Spleen (tissue), 7 donors: ENCODE measurements around the gene PRPSAP1.
A peak's percentile ranks its signal among the peaks of the same experiment; 100 is the strongest.

Experiments
- POLR2A ChIP-seq, 3 donors: fragments of 450-650 bp; IDR thresholded peaks; one replicate each; pipeline ENCODE4 v1.5.1; 2017; ENCODE audit warnings: antibody characterized with exemption in 3 of 3, mild to moderate bottlenecking in 1 of 3
- POLR2AphosphoS5 ChIP-seq, 3 donors: sonication (generic); formaldehyde crosslinking; IDR thresholded peaks; one replicate each; pipeline ENCODE4 v1.5.1; 2017; ENCODE audit warnings: antibody characterized with exemption in 3 of 3
- TF ChIP-seq, protein P1 (sequence below), 11 experiments: fragments of 200-600 bp in 7 of 11; fragments of 450-650 bp in 4 of 11; sonication (generic) in 4 of 11; IDR thresholded peaks in 8 of 11; conservative IDR thresholded peaks in 3 of 11; 1 replicate in 7 of 11; 2 replicates in 4 of 11; pipeline versions ENCODE4 v1.4.0 to v1.8.0; 2016 to 2021; ENCODE audit warnings: antibody characterized with exemption in 11 of 11, inconsistent platforms in 4 of 11, mild to moderate bottlenecking in 1 of 11
- donor health status: DM: no; HTN: no; CAD: no; lungs with moderate emphysema.
- donor health status: DM: no; HTN: no; CAD: no.
- donor health status: DM: no; HTN: no; CAD: no.

DNA sequence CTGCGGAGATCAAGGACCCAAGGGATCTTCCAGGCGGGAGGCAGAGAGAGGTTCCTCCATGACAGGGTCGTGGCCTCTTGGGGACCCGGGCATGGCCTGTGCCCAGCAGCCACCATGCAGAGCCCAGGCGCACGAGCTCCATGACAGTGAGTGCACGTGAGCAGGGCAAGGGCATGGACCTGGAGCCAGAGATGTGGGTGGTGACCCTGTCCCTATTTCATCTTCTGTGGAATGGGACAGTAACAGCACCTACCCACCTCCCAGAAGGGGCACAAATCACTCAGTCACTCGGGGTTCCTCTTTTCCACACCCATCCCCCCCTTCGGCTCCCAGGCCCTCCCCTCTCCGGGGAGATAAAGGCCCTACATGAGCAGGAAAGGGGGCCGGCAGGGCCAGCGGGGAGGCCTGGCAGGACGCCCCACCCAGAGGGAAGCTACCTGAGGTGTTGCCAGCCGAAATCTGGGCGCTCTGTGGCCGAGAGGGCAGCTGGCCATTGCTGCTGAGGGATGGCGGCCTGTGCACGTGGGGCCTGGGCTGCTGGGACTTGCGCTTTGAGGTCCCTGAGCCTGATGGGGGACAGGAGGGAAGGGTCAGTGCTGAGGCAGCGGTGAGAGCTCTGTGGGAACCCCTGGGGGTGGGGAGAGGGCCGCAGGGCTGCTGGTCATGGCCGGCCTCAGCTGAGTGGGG lies 78.2 kb downstream of the PRPSAP1 start:
- TF ChIP-seq, protein P1, sequence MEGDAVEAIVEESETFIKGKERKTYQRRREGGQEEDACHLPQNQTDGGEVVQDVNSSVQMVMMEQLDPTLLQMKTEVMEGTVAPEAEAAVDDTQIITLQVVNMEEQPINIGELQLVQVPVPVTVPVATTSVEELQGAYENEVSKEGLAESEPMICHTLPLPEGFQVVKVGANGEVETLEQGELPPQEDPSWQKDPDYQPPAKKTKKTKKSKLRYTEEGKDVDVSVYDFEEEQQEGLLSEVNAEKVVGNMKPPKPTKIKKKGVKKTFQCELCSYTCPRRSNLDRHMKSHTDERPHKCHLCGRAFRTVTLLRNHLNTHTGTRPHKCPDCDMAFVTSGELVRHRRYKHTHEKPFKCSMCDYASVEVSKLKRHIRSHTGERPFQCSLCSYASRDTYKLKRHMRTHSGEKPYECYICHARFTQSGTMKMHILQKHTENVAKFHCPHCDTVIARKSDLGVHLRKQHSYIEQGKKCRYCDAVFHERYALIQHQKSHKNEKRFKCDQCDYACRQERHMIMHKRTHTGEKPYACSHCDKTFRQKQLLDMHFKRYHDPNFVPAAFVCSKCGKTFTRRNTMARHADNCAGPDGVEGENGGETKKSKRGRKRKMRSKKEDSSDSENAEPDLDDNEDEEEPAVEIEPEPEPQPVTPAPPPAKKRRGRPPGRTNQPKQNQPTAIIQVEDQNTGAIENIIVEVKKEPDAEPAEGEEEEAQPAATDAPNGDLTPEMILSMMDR (IDR thresholded peaks at IDR 0.05 in 8 of 11, conservative IDR thresholded peaks at IDR 0.05 in 3 of 11) = no peak
- TF ChIP-seq POLR2AphosphoS5 (IDR thresholded peaks at IDR 0.05) (peak in 1 of 3 donors; percentile 39), POLR2A (IDR thresholded peaks at IDR 0.05) (no peak)
